ENCODE results near the gene UBL7.

The UBL7 gene

GRCh38 chr15:74500401-74500800 is 39.4 kb upstream of the UBL7 start:
- H3K4me3 ChIP-seq, result no peak overlapping the region
- no peak for TF ChIP-seq CTCF (IDR thresholded peaks at IDR 0.05)
- no peak for DNase-seq (ENCODE audit: low spot score)
- H3K27ac ChIP-seq, result no peak overlapping the region

- H3K27ac ChIP-seq, result no peak overlapping the region
- DNase-seq (ENCODE audit: low spot score), result no peak
Observed at GRCh38 chr15:74499366-74499765, 38.4 kb upstream of the UBL7 start.

GRCh38 chr15:74497584-74497983 is 36.6 kb upstream of the UBL7 start:
- no peak overlapping the region for H3K27ac ChIP-seq
- no peak for DNase-seq (ENCODE audit: low spot score)
- TF ChIP-seq CTCF (IDR thresholded peaks at IDR 0.05), result no peak
- no peak overlapping the region for H3K4me3 ChIP-seq

More at GRCh38 chr15:74499366-74499765, 38.4 kb upstream of the UBL7 start:
- no peak for TF ChIP-seq CTCF (IDR thresholded peaks at IDR 0.05)
- H3K4me3 ChIP-seq, result no peak overlapping the region

GRCh38 chr15:74496648-74497047 is 35.7 kb upstream of the UBL7 start:
- TF ChIP-seq CTCF (IDR thresholded peaks at IDR 0.05), result no peak
- no peak overlapping the region for H3K4me3 ChIP-seq
- DNase-seq (ENCODE audit: low spot score), result no peak
- H3K27ac ChIP-seq, result no peak overlapping the region

GRCh38 chr15:74490339-74490689 is 29.4 kb upstream of the UBL7 start:
- no peak for TF ChIP-seq CTCF (IDR thresholded peaks at IDR 0.05)
- no peak for DNase-seq (ENCODE audit: low spot score)
- Histone ChIP-seq H3K4me3 (no peak overlapping the region), H3K27ac (no peak overlapping the region)

- TF ChIP-seq CTCF (IDR thresholded peaks at IDR 0.05), result peak; percentile 38
- no peak for DNase-seq (ENCODE audit: low spot score)
- H3K4me3 ChIP-seq, result no peak overlapping the region
- H3K27ac ChIP-seq, result no peak overlapping the region
Observed at GRCh38 chr15:74489518-74490338, 28.8 kb upstream of the UBL7 start.

- Histone ChIP-seq H3K4me3 (no peak overlapping the region), H3K27ac (no peak overlapping the region)
- no peak for TF ChIP-seq CTCF (IDR thresholded peaks at IDR 0.05)
- DNase-seq (ENCODE audit: low spot score), result no peak
Observed at GRCh38 chr15:74488776-74489175, 27.8 kb upstream of the UBL7 start.
